Type B pancreatic cell (in vitro differentiated cells): ENCODE data around the gene XYLT1. TPM values are rescaled to one million over a fixed set of nuclear protein-coding genes. Genes with fewer than 3 reads are reported as not detected.

Experiments
- DNase-seq: peaks from one replicate; pipeline ENCODE4 v3.0.0; 2021; ENCODE audit warnings: mixed read lengths; ENCODE audit not compliant: unreplicated experiment; ENCODE audit errors: extremely low spot score
- H3K27ac Mint-ChIP-seq: 2 replicates; pipeline ENCODE4 v1.8.0; 2021; ENCODE audit warnings: mild to moderate bottlenecking, mixed read lengths
- H3K27me3 Mint-ChIP-seq: 2 replicates; pipeline ENCODE4 v1.8.0; 2021; ENCODE audit warnings: mixed read lengths
- H3K36me3 Mint-ChIP-seq: 2 replicates; pipeline ENCODE4 v1.8.0; 2021; ENCODE audit warnings: mixed read lengths
- H3K4me1 Mint-ChIP-seq: one replicate; pipeline ENCODE4 v1.8.0; 2021; ENCODE audit warnings: mixed read lengths; ENCODE audit not compliant: unreplicated experiment
- H3K4me3 Mint-ChIP-seq: 2 replicates; pipeline ENCODE4 v1.8.0; 2021; ENCODE audit warnings: mild to moderate bottlenecking, mixed read lengths
- H3K9me3 Mint-ChIP-seq: 2 replicates; pipeline ENCODE4 v1.8.0; 2021; ENCODE audit warnings: mixed read lengths
- total RNA-seq: library from RNA; stranded (reverse); gene quantifications from 2 replicates; pipeline ENCODE4 v1.2.1, GENCODE V29; 2021; ENCODE audit warnings: low replicate concordance
- TF ChIP-seq, protein P1 (sequence below): fragments of 200-600 bp; sonication (generic); conservative IDR thresholded peaks from 2 replicates; pipeline ENCODE4 v1.5.0; 2021; ENCODE audit warnings: antibody characterized with exemption, mild to moderate bottlenecking

XYLT1 gene
- total RNA-seq, 1 donor from 2014 or later = 14.9 TPM

DNA sequence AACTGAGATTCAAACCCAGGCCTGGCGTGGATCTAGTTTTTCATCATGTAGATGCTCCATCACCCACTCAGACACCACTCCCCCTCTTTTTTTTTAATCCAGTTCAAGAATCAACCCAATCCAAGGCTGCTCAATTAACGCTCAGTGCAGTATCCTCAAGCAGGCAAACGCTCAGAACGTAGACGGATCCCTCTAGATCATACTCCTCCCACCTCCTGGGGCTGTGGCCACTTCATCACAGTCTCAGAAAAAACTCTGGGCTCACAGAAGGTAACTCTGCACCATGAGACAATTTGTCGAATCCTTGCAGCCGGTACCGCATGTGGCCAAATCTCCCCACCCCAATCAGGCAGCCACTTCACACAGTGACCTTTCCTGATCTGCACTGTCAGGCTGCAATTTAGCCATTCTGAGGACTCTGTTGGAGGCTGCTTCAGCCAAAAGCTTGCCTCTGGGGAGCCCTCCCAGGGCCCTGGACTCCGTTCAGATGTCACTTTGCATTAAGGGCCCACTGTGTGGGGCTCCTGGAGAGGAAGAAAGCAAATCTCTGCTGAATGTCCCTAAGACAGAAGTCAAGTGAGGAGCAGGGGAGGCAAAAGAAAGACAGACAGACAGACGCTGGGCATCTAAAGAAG is 183.5 kb downstream of the XYLT1 start:
- H3K9me3 Mint-ChIP-seq = no peaks in the 10 kb centered on the region
- TF ChIP-seq, protein P1, sequence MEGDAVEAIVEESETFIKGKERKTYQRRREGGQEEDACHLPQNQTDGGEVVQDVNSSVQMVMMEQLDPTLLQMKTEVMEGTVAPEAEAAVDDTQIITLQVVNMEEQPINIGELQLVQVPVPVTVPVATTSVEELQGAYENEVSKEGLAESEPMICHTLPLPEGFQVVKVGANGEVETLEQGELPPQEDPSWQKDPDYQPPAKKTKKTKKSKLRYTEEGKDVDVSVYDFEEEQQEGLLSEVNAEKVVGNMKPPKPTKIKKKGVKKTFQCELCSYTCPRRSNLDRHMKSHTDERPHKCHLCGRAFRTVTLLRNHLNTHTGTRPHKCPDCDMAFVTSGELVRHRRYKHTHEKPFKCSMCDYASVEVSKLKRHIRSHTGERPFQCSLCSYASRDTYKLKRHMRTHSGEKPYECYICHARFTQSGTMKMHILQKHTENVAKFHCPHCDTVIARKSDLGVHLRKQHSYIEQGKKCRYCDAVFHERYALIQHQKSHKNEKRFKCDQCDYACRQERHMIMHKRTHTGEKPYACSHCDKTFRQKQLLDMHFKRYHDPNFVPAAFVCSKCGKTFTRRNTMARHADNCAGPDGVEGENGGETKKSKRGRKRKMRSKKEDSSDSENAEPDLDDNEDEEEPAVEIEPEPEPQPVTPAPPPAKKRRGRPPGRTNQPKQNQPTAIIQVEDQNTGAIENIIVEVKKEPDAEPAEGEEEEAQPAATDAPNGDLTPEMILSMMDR = no peak
- no peaks in the 10 kb centered on the region for H3K36me3 Mint-ChIP-seq
- H3K4me1 Mint-ChIP-seq = peaks cover 8% of the 10 kb centered on the region
- no peak for DNase-seq
- H3K27ac Mint-ChIP-seq = no peak overlapping the region
- no peak overlapping the region for H3K4me3 Mint-ChIP-seq
- no peaks in the 10 kb centered on the region for H3K27me3 Mint-ChIP-seq

DNA sequence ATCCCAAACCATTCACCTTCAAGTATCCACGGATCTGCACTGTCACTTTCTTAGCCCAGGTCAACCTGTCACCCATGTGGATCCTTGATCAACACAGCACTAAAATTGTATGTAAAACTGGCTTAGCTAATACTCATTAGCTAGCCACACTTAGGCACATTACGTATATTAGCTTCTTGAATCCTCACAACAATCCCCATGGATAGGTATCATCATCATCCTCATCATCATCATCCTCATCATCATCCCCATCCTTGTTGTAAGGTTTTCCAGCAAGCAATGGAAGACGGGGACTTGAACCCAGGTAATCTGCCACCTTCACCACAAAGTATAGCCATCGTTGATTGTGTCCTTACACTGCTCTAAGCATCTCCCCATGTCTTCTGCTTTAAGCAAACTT is 184.3 kb downstream of the XYLT1 start:
- TF ChIP-seq, protein P1 = no peak
- no peak for DNase-seq
- H3K27me3 Mint-ChIP-seq = no peaks in the 10 kb centered on the region
- no peaks in the 10 kb centered on the region for H3K9me3 Mint-ChIP-seq
- no peak overlapping the region for H3K4me3 Mint-ChIP-seq
- H3K36me3 Mint-ChIP-seq = no peaks in the 10 kb centered on the region
- no peak overlapping the region for H3K27ac Mint-ChIP-seq
- peaks cover 8% of the 10 kb centered on the region for H3K4me1 Mint-ChIP-seq

DNA sequence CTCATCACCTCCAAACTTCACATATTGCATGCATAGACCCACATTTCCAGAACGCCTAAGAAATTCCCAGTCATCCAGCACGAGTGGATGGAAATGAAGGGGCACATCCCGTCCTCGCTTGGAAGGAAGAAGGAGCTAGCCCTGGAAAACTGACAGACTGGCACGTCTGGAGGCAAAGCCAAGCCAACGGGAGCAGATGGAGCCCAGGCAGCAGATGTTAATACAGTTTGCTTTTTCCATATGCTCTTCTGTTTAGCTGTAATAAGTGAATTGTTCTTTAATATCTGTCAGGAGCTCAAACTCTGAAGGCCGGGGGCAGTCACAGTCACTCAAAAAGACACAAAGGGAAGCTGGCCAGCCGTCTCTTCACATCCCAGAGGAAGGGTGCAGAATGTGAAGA is 187.7 kb downstream of the XYLT1 start:
- DNase-seq = no peak
- H3K9me3 Mint-ChIP-seq = no peaks in the 10 kb centered on the region
- no peak overlapping the region for H3K4me3 Mint-ChIP-seq
- no peaks in the 10 kb centered on the region for H3K36me3 Mint-ChIP-seq
- peaks cover 8% of the 10 kb centered on the region for H3K4me1 Mint-ChIP-seq
- TF ChIP-seq, protein P1 = no peak
- H3K27ac Mint-ChIP-seq = peak overlapping the region; percentile 41
- peaks cover 5% of the 10 kb centered on the region for H3K27me3 Mint-ChIP-seq

DNA sequence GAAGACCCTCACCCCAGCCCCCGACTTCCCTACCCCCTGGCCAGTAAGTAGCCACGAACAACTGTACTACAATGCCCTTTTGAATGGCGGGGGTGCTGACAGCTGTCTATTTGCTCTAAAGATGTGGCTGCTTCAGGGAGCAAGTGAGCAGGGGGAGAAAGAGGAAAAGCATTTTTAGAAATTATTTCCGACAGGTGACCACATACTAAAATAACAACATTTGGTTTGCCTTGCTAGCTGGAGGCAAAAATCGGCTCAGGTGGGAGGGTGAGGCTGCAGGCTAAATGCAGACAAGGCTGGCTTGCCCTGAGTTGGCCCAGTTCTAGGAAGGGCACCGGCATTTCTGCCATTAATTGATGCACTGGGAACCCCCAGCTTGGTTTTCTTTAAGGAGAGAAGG is 188.5 kb downstream of the XYLT1 start:
- H3K36me3 Mint-ChIP-seq = no peaks in the 10 kb centered on the region
- H3K4me3 Mint-ChIP-seq = no peak overlapping the region
- no peak for DNase-seq
- H3K9me3 Mint-ChIP-seq = no peaks in the 10 kb centered on the region
- peaks cover 4% of the 10 kb centered on the region for H3K4me1 Mint-ChIP-seq
- no peak overlapping the region for H3K27ac Mint-ChIP-seq
- H3K27me3 Mint-ChIP-seq = peaks cover 5% of the 10 kb centered on the region
- TF ChIP-seq, protein P1 = no peak

DNA sequence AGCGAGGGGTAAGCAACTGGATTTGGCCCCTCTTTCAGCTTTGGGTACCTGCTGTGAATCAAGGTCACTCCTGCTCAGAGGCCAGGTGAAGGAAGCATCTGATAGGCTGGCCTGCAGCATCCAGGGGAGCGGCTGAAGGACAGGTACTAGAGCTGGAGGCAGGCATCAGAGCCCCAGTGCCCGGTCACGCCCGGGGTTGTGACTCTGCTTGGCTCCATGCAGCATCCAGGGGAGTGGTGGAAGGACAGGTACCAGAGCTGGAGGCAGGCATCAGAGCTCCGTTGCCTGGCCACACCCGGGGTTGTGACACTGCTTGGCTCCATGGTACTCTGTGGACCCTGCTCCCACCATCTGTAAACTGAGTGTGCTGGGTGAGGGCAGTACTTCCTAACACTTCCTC is 189.7 kb downstream of the XYLT1 start:
- Mint-ChIP-seq H3K4me3 (no peak overlapping the region), H3K27ac (no peak overlapping the region), H3K4me1 (no peaks in the 10 kb centered on the region), H3K36me3 (no peaks in the 10 kb centered on the region), H3K9me3 (no peaks in the 10 kb centered on the region), H3K27me3 (peaks cover 5% of the 10 kb centered on the region)
- TF ChIP-seq, protein P1 = no peak
- no peak for DNase-seq

DNA sequence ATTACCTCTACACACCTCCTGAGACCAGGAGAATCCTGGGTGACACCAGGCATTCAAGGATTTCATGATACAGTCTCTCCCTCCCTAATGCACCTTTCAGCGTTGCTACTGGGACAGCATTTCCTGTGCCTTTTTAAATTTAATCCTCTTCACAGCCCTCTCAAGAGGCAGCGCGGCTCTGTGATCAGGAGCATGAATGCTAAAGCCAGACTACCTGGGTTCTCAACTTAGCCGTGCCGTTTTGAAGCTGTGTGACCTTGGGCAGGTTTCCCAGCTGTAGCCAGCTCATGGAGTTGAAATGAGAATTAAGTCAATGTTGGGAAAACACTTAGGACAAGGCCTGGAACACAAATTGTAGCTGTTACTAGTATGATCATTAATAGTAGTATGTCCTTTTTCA is 191.8 kb downstream of the XYLT1 start:
- Mint-ChIP-seq H3K27me3 (peaks cover 5% of the 10 kb centered on the region), H3K36me3 (no peaks in the 10 kb centered on the region), H3K9me3 (no peaks in the 10 kb centered on the region), H3K4me1 (peaks cover 8% of the 10 kb centered on the region), H3K4me3 (no peak overlapping the region), H3K27ac (no peak overlapping the region)
- TF ChIP-seq, protein P1 = no peak
- DNase-seq = no peak
